Heart left ventricle (tissue), 16 donors: Measurements from ENCODE around the gene C2orf42. TPM values are rescaled to one million over a fixed set of nuclear protein-coding genes. Genes with fewer than 3 reads are reported as not detected.
"Not testable (repeated sequence)": the region's sequence is repeated elsewhere in the genome, so short reads cannot be mapped to it uniquely, and the experiment has no call there.

Source experiments
- ATAC-seq, 4 donors: fragments of 200-7000 bp; cut with Tn5 transposase; one replicate each; pipeline ENCODE4 v1.9.1; 2020 to 2022; ENCODE audit warnings: moderate library complexity in 4 of 4, mild to moderate bottlenecking in 3 of 4, moderate number of reproducible peaks in 1 of 4
- DNase-seq, 5 donors: peaks; one replicate each; pipeline ENCODE4 v3.0.0-alpha.2; 2020
- H3K27ac ChIP-seq, 12 donors: fragments of 200-600 bp; sonication (generic) in 4 of 12; one replicate each; pipeline versions ENCODE4 v1.5.0 to v1.8.0; 2016 to 2022; ENCODE audit warnings: mild to moderate bottlenecking in 2 of 12
- H3K27me3 ChIP-seq, 9 donors: fragments of 200-600 bp; sonication (generic) in 2 of 9; one replicate each; pipeline versions ENCODE4 v1.5.1 to v1.8.0; 2016 to 2022; ENCODE audit warnings: mild to moderate bottlenecking in 3 of 9
- H3K36me3 ChIP-seq, 9 donors: fragments of 200-600 bp; sonication (generic) in 2 of 9; one replicate each; pipeline versions ENCODE4 v1.5.0 to v1.8.0; 2018 to 2022; ENCODE audit warnings: mild to moderate bottlenecking in 2 of 9
- H3K4me1 ChIP-seq, 12 donors: fragments of 200-600 bp; sonication (generic) in 4 of 12; one replicate each; pipeline versions ENCODE4 v1.5.0 to v1.8.0; 2016 to 2022; ENCODE audit warnings: mild to moderate bottlenecking in 3 of 12
- H3K4me3 ChIP-seq, 12 donors: fragments of 200-600 bp; sonication (generic) in 4 of 12; one replicate each; pipeline versions ENCODE4 v1.5.0 to v1.8.0; 2017 to 2022; ENCODE audit warnings: mild to moderate bottlenecking in 9 of 12, moderate library complexity in 4 of 12
- H3K9me3 ChIP-seq, 12 donors: fragments of 200-600 bp; sonication (generic) in 4 of 12; one replicate each; pipeline versions ENCODE4 v1.5.0 to v1.8.0; 2016 to 2022; ENCODE audit warnings: mild to moderate bottlenecking in 1 of 12
- POLR2A ChIP-seq, 2 donors: fragments of 450-650 bp; IDR thresholded peaks; one replicate each; pipeline ENCODE4 v1.6.1; 2017; ENCODE audit warnings: antibody characterized with exemption in 2 of 2, mild to moderate bottlenecking in 2 of 2, moderate library complexity in 2 of 2
- WGBS, 4 donors: extraction: QIAGEN DNeasy Blood & Tissue Kit in 2 of 4; methylation state at CpG; one replicate each; pipeline versions ENCODE4 v1.1.5 to v1.1.7; 2013 to 2018; 5-methylcytosine and 5-hydroxymethylcytosine counted together
- intact Hi-C, 10 donors: fragments of 100-400 bp; cut with DNase I; formaldehyde crosslinking; loops; one replicate each; pipeline versions ENCODE4 v1.11.1 to v1.14.2; 2022
- long read RNA-seq, 3 donors: library from polyadenylated mRNA; unstranded; transcript quantifications; one replicate each; pipeline ENCODE4 v2.0.0, GENCODE V29; 2020 to 2021
- polyA plus RNA-seq, 2 donors: library from polyadenylated mRNA; stranded (reverse); fragments of 200-250 nt; gene quantifications; one replicate each; pipeline ENCODE4 v1.2.3, GENCODE V29; 2013
- total RNA-seq, 9 donors: library from RNA; depleted of rRNA in 2 of 9; stranded (reverse); fragments of >200 nt in 2 of 9; fragmentation: NEBNext Ultra II Directional in 3 of 9; extraction: Animal tissue kit (Norgen Biotek cat#: 25700) in 3 of 9; gene quantifications; one replicate each; pipeline versions ENCODE4 v1.1.0 to v1.2.4, GENCODE V29; 2016 to 2023
- TF ChIP-seq, protein P1 (sequence below), 12 donors: fragments of 200-600 bp; sonication (generic) in 4 of 12; IDR thresholded peaks; one replicate each; pipeline versions ENCODE4 v1.5.0 to v1.8.0; 2018 to 2022; ENCODE audit warnings: antibody characterized with exemption in 12 of 12, mild to moderate bottlenecking in 5 of 12
- donor health status: ischemic (EF 13 %, LVEDD 7.1; RV severe dilation, severe dysfunction).
- donor health status: healthy with polysubstance abuse.
- donor health status: DM: no; HTN: yes; CAD: no.
- donor health status: DM: no; HTN: no; CAD: no.
- donor health status: ischemic (EF 25% LVEDD 6.9; RV normal size, moderate dysfunction).
- donor health status: ischemic (EF 25% LVEDD 5.7; RV mildly dilated, moderate dysfunction).
- donor health status: healthy.
- donor health status: DM: yes; HTN: yes; CAD: no.
- donor health status: ischemic (EF 35%, LVEDD 5.7; RV mildly dilated, moderate dysfunction).
- donor health status: nonischemic (EF 11% LVEDD 7.7; RV severe dilation, severe dysfunction).
- donor health status: DM: yes; HTN: yes; CAD: no.
- donor health status: PGD.
- donor health status: ischemic (EF 29% LVEDD 5.4; RV normal size, mild dysfunction).
- donor health status: nonischemic (EF 23%, LVEDD 6.1; RV moderate dilation, normal function).

The C2orf42 gene
- total RNA-seq (10 to 100 TPM in 5 of 9 donors, 1 to 10 TPM in 4; 6.2 to 14.9 (median 10.9) TPM), polyA plus RNA-seq (1 to 10 TPM; 3.5 to 6.5 TPM)
- long read RNA-seq, donor 1, partial matches to known transcripts, result 0 of 2 reads
- long read RNA-seq, donor 1, other reads (novel, unspliced or antisense), result 1 of 2 reads
- long read RNA-seq, donor 2, partial matches to known transcripts, result 1 of 9 reads
- long read RNA-seq, donor 2, other reads (novel, unspliced or antisense), result 7 of 9 reads
- long read RNA-seq, donor 3, partial matches to known transcripts, result 0 of 6 reads
- long read RNA-seq, donor 3, other reads (novel, unspliced or antisense), result 4 of 6 reads

DNA sequence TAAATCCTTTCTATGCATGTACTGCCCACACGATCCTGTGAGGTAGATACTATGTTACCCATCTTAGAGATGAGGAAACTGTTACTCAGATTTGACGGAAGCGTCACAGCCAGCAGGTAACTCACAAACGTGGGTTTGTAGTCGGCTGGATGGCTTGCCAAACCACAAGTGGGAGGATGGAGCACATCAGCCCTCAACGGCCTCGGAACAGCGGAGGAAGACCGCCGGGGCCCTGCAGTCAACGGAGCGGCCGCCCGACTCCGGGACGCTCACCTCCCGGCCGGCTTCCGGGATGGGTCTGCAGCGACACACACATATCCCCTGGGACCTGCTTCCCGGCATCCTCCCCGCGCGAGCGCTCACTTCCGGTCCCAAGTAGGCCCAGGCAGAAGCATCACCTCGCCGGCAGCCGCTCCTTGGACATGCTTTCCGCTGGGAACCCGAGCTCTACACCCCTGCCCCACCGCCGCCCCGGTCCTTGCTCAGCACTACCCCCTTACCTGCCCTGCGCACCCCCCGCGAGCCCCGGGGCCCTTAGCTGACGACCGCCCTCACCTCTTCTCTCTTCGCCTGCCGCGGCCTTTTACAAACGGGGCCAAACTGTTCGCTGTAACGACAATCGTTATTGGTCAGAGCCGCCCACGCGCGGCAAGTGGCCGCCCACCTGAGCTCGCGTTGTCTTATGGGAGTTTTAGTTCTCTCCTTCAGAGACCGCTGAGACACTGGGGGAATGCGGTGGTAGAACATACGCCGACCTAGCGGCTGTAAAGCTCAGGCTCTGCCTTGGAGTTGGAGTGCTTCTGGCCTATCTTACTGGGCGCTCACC lies at the start of gene C2orf42:
Gene C2orf42, minus strand, starts transcription at position 602 of the 826 bp plus-strand sequence. CDS start 9,034 bp downstream, outside the sequence.
- intact Hi-C loops, result loop anchor here in 2 of 10 donors (1.0 to 2.0 kb wide), 4 partner anchors 48 to 276 kb away; partner anchors contain the start of genes PCBP1 (in 2 of the 2), MXD1 (in 1 of the 2) and TIA1 (in 1 of the 2)
- H3K4me1 ChIP-seq, result peaks cover 0 to 13% (median 4%) of the 10 kb centered on the region in 12 donors
- TF ChIP-seq POLR2A (IDR thresholded peaks at IDR 0.05), result peak in 1 of 2 donors; percentile 90
- TF ChIP-seq, protein P1, sequence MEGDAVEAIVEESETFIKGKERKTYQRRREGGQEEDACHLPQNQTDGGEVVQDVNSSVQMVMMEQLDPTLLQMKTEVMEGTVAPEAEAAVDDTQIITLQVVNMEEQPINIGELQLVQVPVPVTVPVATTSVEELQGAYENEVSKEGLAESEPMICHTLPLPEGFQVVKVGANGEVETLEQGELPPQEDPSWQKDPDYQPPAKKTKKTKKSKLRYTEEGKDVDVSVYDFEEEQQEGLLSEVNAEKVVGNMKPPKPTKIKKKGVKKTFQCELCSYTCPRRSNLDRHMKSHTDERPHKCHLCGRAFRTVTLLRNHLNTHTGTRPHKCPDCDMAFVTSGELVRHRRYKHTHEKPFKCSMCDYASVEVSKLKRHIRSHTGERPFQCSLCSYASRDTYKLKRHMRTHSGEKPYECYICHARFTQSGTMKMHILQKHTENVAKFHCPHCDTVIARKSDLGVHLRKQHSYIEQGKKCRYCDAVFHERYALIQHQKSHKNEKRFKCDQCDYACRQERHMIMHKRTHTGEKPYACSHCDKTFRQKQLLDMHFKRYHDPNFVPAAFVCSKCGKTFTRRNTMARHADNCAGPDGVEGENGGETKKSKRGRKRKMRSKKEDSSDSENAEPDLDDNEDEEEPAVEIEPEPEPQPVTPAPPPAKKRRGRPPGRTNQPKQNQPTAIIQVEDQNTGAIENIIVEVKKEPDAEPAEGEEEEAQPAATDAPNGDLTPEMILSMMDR (IDR thresholded peaks at IDR 0.05), result peak in 2 of 12 donors; percentile 19 to 33
- H3K27me3 ChIP-seq, result no peaks in the 10 kb centered on the region
- no peaks in the 10 kb centered on the region for H3K36me3 ChIP-seq
- peak within 1 kb of the TSS; percentile 48 to 99 (median 80) for H3K4me3 ChIP-seq
- peak within 1 kb of the TSS; percentile 87 to 98 (median 94) for H3K27ac ChIP-seq
- WGBS, 4 donors, result 0% methylated on average over 34 to 60 of the region's 60 CpGs
- H3K9me3 ChIP-seq, result no peaks in the 10 kb centered on the region
- ATAC-seq (peak; percentile 96 to 98 (median 98)), DNase-seq (peak; percentile 96 to 97 (median 97))

DNA sequence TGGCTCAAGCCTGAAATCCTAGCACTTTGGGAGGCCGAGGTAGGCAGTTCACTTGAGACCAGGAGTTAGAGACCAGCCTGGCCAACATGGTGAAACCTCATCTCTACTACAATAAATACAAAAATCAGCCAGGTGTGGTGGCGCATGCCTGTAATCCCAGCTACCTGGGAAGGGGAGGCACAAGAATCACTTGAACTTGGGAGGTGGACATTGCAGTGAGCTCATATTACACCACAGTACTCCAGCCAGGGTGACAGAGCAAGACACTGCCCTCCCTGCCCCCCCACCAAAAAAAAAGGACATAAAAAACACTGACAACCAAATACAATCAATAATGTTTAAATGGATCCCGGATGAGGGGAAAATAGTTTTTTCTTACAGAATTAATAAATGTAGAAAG lies 49.8 kb upstream of the C2orf42 start:
- DNase-seq, result no peak
- TF ChIP-seq, protein P1 (IDR thresholded peaks at IDR 0.05), result no peak
- no peak for TF ChIP-seq POLR2A (IDR thresholded peaks at IDR 0.05)
- H3K4me3 ChIP-seq, result no peak overlapping the region
- intact Hi-C loops, result no loop called here
- ATAC-seq, result no peak
- 92 to 95% (median 94%) methylated on average over 3 of the region's 3 CpGs for WGBS, 4 donors
- H3K27me3 ChIP-seq, result no peaks in the 10 kb centered on the region
- no peaks in the 10 kb centered on the region for H3K9me3 ChIP-seq
- H3K4me1 ChIP-seq, result peaks cover 2 to 58% (median 34%) of the 10 kb centered on the region in 12 donors
- peaks cover 0 to 44% (median 13%) of the 10 kb centered on the region in 9 donors for H3K36me3 ChIP-seq
- H3K27ac ChIP-seq, result no peak overlapping the region

DNA sequence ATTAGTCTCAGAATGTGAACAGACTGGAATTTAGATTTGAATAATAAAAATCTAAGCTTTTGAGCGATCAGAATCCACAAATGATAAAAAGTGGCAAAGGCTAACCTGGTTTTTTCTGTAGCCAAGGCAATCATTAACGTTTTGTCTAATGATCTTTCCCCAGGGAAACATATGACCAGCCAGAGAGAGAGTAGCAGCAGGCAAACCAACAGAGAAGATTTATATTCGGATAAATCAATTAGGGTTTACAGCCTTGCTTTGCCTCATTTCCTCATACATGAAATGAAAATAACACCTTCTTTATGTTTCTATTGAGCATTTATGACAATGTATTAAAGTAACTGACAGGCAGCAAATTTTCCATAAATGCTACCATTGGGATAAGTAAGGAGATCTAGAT lies 43.1 kb upstream of the C2orf42 start:
- peaks cover 0 to 11% (median 0%) of the 10 kb centered on the region in 12 donors for H3K4me1 ChIP-seq
- 63 to 72% (median 65%) methylated on average over 3 of the region's 3 CpGs for WGBS, 4 donors
- H3K27me3 ChIP-seq, result no peaks in the 10 kb centered on the region
- peaks cover 0 to 91% (median 69%) of the 10 kb centered on the region in 9 donors for H3K36me3 ChIP-seq
- TF ChIP-seq, protein P1 (IDR thresholded peaks at IDR 0.05), result no peak
- no peak for TF ChIP-seq POLR2A (IDR thresholded peaks at IDR 0.05)
- ATAC-seq (no peak), DNase-seq (no peak)
- no peaks in the 10 kb centered on the region for H3K9me3 ChIP-seq
- intact Hi-C loops, result no loop called here
- no peak overlapping the region for H3K4me3 ChIP-seq
- H3K27ac ChIP-seq, result no peak overlapping the region

DNA sequence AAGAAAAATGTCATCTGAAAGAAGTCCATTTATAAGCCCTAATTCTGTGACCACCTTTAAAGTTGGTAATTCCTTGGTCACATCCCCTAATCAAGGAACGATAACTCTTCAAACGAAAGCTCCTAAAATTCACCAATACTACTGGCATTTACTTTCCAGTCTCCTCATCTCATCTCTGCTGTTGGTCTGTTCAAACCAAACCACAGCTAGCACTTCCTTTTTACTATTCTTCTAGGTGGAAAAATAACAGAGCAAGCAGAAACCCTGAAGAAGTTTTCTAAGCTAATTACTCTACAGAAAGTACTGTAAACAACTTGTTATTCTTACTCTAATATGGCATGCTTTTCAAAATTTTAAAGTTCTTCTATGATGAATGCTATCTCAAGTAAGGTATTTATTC lies 36.0 kb upstream of the C2orf42 start:
- no peak for ATAC-seq
- intact Hi-C loops, result no loop called here
- 84 to 87% (median 85%) methylated on average over 2 of the region's 2 CpGs for WGBS, 4 donors
- peaks cover 0 to 100% (median 100%) of the 10 kb centered on the region in 9 donors for H3K36me3 ChIP-seq
- no peak for TF ChIP-seq POLR2A (IDR thresholded peaks at IDR 0.05)
- TF ChIP-seq, protein P1 (IDR thresholded peaks at IDR 0.05), result no peak
- H3K9me3 ChIP-seq, result no peaks in the 10 kb centered on the region
- H3K27me3 ChIP-seq, result no peaks in the 10 kb centered on the region
- no peaks in the 10 kb centered on the region for H3K4me1 ChIP-seq
- DNase-seq, result no peak
- no peak overlapping the region for H3K4me3 ChIP-seq
- H3K27ac ChIP-seq, result no peak overlapping the region

DNA sequence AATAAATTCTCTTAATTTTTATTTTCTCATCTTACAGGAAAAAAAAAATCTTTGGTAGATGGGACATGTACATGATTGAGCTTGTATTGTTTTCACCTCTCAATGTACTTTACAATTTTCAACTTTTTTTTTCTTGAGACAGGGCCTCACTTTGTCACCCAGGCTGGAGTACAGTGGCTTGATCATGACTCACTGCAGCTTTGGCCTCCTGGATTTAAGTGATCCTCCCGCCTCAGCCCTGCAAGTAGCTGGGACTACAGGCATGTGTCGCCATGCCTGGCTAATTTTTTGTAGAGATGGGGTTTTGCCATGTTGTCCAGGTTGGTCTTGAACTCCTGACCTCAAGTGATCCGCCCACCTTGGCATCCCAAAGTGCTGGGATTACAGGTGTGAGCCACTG lies 32.5 kb upstream of the C2orf42 start:
- H3K9me3 ChIP-seq, ATAC-seq, H3K27ac ChIP-seq, H3K27me3 ChIP-seq, H3K4me1 ChIP-seq, intact Hi-C loops, DNase-seq, H3K4me3 ChIP-seq: not testable (repeated sequence)
- WGBS, 4 donors, result 97 to 98% (median 97%) methylated on average over 3 of the region's 3 CpGs
- H3K36me3 ChIP-seq, result peaks cover 0 to 100% (median 100%) of the 10 kb centered on the region in 9 donors
